SIG-M5 treated with dmso at 0.1 percent for 504 hours (cell line): Measurements from ENCODE around the gene RPP38.

Source experiments
- DNase-seq: peaks from one replicate; lab custom pipeline; 2025; ENCODE audit not compliant: unreplicated experiment; lab: John Stamatoyannopoulos, UW

Gene RPP38

GRCh38 chr10:15149042-15149771 lies 52.1 kb downstream of the RPP38 start:
- no peak for DNase-seq

GRCh38 chr10:15150563-15150962 lies 53.4 kb downstream of the RPP38 start:
- no peak for DNase-seq

- DNase-seq, result no peak
These were observed 55.4 kb downstream of the RPP38 start for GRCh38 chr10:15152556-15152955.
